DOHH2 (cell line): Measurements from ENCODE around the gene CA14.

Experiments used
- EZH2phosphoT487 ChIP-seq: fragments of 200-600 bp; sonication (generic); IDR thresholded peaks from 2 replicates; pipeline ENCODE4 v1.6.1; 2017; ENCODE audit warnings: borderline replicate concordance, mild to moderate bottlenecking, antibody characterized with exemption, low read length, moderate library complexity, mixed read lengths
- TF ChIP-seq, protein P1 (sequence below): fragments of 200-600 bp; sonication (generic); IDR thresholded peaks from one replicate; pipeline ENCODE4 v1.5.1; 2014; ENCODE audit warnings: antibody characterized with exemption, mild to moderate bottlenecking, low read depth, low read length; ENCODE audit not compliant: poor library complexity, severe bottlenecking

DNA sequence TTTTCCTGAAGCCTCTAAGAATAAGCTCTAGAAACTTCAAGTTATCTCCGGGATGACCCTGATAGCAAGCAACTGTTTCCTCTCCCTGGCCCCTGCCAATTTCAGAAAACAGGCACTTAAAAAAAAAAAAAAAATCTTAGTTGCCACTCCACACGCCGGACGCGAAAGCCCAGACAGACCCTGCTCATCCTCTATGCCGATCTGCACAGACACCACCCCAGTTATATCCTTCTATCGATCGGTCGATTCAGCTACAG is 23.3 kb upstream of the CA14 start:
- TF ChIP-seq, protein P1, sequence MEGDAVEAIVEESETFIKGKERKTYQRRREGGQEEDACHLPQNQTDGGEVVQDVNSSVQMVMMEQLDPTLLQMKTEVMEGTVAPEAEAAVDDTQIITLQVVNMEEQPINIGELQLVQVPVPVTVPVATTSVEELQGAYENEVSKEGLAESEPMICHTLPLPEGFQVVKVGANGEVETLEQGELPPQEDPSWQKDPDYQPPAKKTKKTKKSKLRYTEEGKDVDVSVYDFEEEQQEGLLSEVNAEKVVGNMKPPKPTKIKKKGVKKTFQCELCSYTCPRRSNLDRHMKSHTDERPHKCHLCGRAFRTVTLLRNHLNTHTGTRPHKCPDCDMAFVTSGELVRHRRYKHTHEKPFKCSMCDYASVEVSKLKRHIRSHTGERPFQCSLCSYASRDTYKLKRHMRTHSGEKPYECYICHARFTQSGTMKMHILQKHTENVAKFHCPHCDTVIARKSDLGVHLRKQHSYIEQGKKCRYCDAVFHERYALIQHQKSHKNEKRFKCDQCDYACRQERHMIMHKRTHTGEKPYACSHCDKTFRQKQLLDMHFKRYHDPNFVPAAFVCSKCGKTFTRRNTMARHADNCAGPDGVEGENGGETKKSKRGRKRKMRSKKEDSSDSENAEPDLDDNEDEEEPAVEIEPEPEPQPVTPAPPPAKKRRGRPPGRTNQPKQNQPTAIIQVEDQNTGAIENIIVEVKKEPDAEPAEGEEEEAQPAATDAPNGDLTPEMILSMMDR = no peak
- TF ChIP-seq EZH2phosphoT487 = no peak
